AG09309 (cell line): ENCODE results near the gene LBH.

Experiments
- DNase-seq: peaks from one replicate; pipeline ENCODE4 v3.0.0-alpha.2; 2010; ENCODE audit warnings: low read depth
- H3K4me3 ChIP-seq: 2 replicates; pipeline ENCODE4 v1.5.1; 2011; ENCODE audit warnings: mild to moderate bottlenecking, low read depth, low read length, moderate library complexity; ENCODE audit not compliant: control insufficient read depth
- TF ChIP-seq, protein P1 (sequence below): IDR thresholded peaks from 2 replicates; pipeline ENCODE4 v1.5.1; 2011; ENCODE audit warnings: mild to moderate bottlenecking, low read depth, low read length, inconsistent platforms; ENCODE audit not compliant: insufficient read depth, control insufficient read depth; ENCODE audit errors: missing control alignments

Gene LBH

DNA sequence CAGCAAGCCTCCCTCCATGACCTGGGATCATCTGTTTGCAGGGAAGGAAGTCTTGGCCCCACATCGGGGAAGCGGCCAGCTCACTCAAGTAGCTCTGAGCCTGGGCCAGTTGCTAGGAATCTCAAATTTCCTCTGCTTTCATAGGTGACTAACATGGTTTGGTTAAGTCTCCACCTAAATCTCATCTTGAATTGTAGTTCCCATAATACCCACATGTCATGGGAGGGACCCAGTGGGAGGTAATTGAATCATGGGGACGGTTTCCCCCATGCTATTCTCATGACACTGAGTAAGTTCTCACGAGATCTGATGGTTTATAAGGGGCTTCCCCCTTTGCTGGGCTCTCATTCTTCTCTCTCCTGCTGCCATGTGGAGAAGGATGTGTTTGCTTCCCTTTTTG is 75.2 kb downstream of the LBH start:
- DNase-seq = no peak
- TF ChIP-seq, protein P1, sequence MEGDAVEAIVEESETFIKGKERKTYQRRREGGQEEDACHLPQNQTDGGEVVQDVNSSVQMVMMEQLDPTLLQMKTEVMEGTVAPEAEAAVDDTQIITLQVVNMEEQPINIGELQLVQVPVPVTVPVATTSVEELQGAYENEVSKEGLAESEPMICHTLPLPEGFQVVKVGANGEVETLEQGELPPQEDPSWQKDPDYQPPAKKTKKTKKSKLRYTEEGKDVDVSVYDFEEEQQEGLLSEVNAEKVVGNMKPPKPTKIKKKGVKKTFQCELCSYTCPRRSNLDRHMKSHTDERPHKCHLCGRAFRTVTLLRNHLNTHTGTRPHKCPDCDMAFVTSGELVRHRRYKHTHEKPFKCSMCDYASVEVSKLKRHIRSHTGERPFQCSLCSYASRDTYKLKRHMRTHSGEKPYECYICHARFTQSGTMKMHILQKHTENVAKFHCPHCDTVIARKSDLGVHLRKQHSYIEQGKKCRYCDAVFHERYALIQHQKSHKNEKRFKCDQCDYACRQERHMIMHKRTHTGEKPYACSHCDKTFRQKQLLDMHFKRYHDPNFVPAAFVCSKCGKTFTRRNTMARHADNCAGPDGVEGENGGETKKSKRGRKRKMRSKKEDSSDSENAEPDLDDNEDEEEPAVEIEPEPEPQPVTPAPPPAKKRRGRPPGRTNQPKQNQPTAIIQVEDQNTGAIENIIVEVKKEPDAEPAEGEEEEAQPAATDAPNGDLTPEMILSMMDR = no peak
- H3K4me3 ChIP-seq = no peak overlapping the region

DNA sequence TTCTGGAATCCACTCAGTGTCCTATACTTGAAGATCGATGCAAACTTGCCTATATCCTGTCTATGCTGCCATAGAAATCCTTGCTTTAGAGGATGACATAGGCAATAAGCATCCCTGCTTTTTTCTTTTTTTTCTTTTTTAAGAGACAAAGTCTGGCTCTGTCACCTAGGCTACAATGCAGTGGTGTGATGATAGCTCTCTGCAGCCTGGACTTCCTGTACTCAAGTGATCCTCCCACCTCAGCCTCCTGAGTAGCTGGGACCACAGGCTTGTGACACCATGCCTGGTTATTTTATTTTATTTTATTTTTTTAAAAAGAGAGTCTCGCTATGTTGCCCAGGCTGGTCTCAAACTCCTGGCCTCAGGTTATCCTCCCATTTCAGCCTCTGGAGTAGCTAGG is 76.9 kb downstream of the LBH start:
- H3K4me3 ChIP-seq = no peak overlapping the region
- no peak for DNase-seq
- TF ChIP-seq, protein P1 = no peak
